NCI-H2171 treated with DMSO at 0.1 percent for 48 hours (cell line): ENCODE results near the gene TTC3.
"Not testable (repeated sequence)": the region's sequence is repeated elsewhere in the genome, so short reads cannot be mapped to it uniquely, and the experiment has no call there.

Source experiments
- DNase-seq: peaks from one replicate; lab custom pipeline; 2025; lab: John Stamatoyannopoulos, UW

TTC3 gene

GRCh38 chr21:37072988-37073416 is at the start of gene TTC3, which contains the start of gene PIGP:
Gene TTC3, plus strand, starts transcription at chr21:37073254. Its CDS starts 14,004 bp downstream, at chr21:37087258.
Gene PIGP, minus strand, starts transcription at chr21:37073071. Its CDS starts 556 bp downstream, at chr21:37072515.
- peak; percentile 92 for DNase-seq

GRCh38 chr21:37026499-37026898 is 46.6 kb upstream of the TTC3 start:
- DNase-seq, result no peak

GRCh38 chr21:37028570-37028969 is 44.5 kb upstream of the TTC3 start:
- DNase-seq, result no peak

GRCh38 chr21:37030864-37031263 is 42.2 kb upstream of the TTC3 start:
- no peak for DNase-seq

GRCh38 chr21:37032293-37032692 is 40.8 kb upstream of the TTC3 start:
- no peak for DNase-seq

GRCh38 chr21:37032877-37033471 is 40.1 kb upstream of the TTC3 start:
- no peak for DNase-seq

- not testable (repeated sequence) for DNase-seq
Observed at GRCh38 chr21:37034394-37034793, 38.7 kb upstream of the TTC3 start.

GRCh38 chr21:37036177-37036576 is 36.9 kb upstream of the TTC3 start:
- no peak for DNase-seq

- DNase-seq, result no peak
Observed at GRCh38 chr21:37039411-37040075, 33.5 kb upstream of the TTC3 start.

- no peak for DNase-seq
Observed at GRCh38 chr21:37040212-37040611, 32.8 kb upstream of the TTC3 start.

GRCh38 chr21:37041706-37042271 is 31.3 kb upstream of the TTC3 start:
- peak; percentile 11 for DNase-seq

GRCh38 chr21:37043818-37044217 is 29.2 kb upstream of the TTC3 start:
- DNase-seq, result no peak

- DNase-seq, result no peak
Observed at GRCh38 chr21:37044643-37045042, 28.4 kb upstream of the TTC3 start.

GRCh38 chr21:37045149-37045548 is 27.9 kb upstream of the TTC3 start:
- no peak for DNase-seq

GRCh38 chr21:37045556-37045955 is 27.5 kb upstream of the TTC3 start:
- DNase-seq, result no peak

GRCh38 chr21:37047079-37047478 is 26.0 kb upstream of the TTC3 start:
- DNase-seq, result no peak

GRCh38 chr21:37049741-37050140 is 23.3 kb upstream of the TTC3 start:
- DNase-seq, result not testable (repeated sequence)

- DNase-seq, result no peak
Observed at GRCh38 chr21:37055271-37055855, 17.7 kb upstream of the TTC3 start.

- DNase-seq, result no peak
Observed at GRCh38 chr21:37057614-37058013, 15.4 kb upstream of the TTC3 start.

GRCh38 chr21:37058261-37058660 is 14.8 kb upstream of the TTC3 start:
- DNase-seq, result no peak

GRCh38 chr21:37059181-37059580 is 13.9 kb upstream of the TTC3 start:
- no peak for DNase-seq

- peak; percentile 94 for DNase-seq
Observed at GRCh38 chr21:37060296-37060695, 12.8 kb upstream of the TTC3 start.
